Measurements from ENCODE around the gene EIF5A2. TPM values are rescaled to one million over a fixed set of nuclear protein-coding genes. Genes with fewer than 3 reads are reported as not detected.
A peak's percentile ranks its signal among the peaks of the same experiment; 100 is the strongest.

Gene EIF5A2
- total RNA-seq, 4 donors from 2014 or later, result 1.8 to 37.4 (median 3.3) TPM

DNA sequence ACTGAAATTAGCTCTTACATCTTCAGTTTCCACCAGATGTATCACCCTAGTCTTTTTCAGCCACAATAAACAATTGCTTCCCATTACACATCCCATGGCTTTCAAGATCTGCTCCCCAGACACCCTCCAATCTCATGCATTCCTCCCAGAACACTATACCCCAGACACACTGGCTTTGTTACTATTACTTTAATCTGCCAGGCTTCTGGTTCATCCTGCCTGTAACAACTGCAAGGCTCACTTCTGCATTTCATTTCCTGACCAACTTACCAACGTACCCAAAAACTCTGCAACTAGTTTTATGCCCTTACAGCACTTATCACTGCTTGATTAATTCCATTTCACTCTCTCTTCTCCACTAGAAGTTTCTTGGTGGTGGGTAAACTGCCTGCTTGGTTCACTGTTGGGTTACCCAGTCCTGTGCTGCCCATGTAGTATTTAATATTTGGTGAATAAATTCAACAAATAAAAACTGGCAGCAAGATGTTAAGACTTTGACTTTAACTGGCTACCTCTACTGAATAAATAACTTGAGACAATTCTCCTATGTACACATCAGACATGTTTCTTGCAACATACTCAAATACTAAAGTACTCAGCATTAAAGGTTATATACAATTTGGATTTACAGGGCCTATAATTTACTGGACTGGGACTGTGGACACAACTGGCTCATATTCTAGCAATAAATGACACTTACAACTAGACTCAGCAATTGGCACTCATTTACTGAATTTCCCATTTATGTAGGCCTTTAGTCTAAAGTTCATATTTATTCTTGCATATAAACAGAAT lies 41.1 kb downstream of the EIF5A2 start:
- peaks cover 0 to 32% (median 25%) of the 10 kb centered on the region in 4 donors for H3K4me1 ChIP-seq
- in situ Hi-C loops (cut with MboI; ENCODE audit: low pct_ligation_motif_present in 1 of 4, low pct_unique_long_range_greater_than_20kb in 1 of 4, low sequenced_read_pairs in 3 of 4), result no loop called here
- H3K9me3 ChIP-seq, result no peaks in the 10 kb centered on the region
- H3K4me3 ChIP-seq, result no peak overlapping the region
- no peaks in the 10 kb centered on the region for H3K27me3 ChIP-seq
- intact Hi-C loops (cut with DNase I; ENCODE audit: low total_unique reads), result no loop called here
- DNase-seq, result no peak
- H3K27ac ChIP-seq, result peak overlapping the region in 1 of 4 donors; percentile 88
- WGBS, 2 donors (ENCODE audit: low coverage in 1 of 2), result 30 to 60% methylated on average over 1 of the region's 1 CpG
- peaks cover 0 to 30% (median 9%) of the 10 kb centered on the region in 4 donors for H3K36me3 ChIP-seq
- TF ChIP-seq POLR2AphosphoS5 (IDR thresholded peaks at IDR 0.05) (no peak), POLR2A (IDR thresholded peaks at IDR 0.05) (no peak), EP300 (IDR thresholded peaks at IDR 0.05; ENCODE audit: low read depth) (no peak)
- TF ChIP-seq, protein P1, sequence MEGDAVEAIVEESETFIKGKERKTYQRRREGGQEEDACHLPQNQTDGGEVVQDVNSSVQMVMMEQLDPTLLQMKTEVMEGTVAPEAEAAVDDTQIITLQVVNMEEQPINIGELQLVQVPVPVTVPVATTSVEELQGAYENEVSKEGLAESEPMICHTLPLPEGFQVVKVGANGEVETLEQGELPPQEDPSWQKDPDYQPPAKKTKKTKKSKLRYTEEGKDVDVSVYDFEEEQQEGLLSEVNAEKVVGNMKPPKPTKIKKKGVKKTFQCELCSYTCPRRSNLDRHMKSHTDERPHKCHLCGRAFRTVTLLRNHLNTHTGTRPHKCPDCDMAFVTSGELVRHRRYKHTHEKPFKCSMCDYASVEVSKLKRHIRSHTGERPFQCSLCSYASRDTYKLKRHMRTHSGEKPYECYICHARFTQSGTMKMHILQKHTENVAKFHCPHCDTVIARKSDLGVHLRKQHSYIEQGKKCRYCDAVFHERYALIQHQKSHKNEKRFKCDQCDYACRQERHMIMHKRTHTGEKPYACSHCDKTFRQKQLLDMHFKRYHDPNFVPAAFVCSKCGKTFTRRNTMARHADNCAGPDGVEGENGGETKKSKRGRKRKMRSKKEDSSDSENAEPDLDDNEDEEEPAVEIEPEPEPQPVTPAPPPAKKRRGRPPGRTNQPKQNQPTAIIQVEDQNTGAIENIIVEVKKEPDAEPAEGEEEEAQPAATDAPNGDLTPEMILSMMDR (IDR thresholded peaks at IDR 0.05), result no peak

GRCh38 chr3:170866499-170866898 lies 41.9 kb downstream of the EIF5A2 start:
- H3K36me3 ChIP-seq, result peaks cover 0 to 30% (median 9%) of the 10 kb centered on the region in 4 donors
- no peak overlapping the region for H3K27ac ChIP-seq
- TF ChIP-seq EP300 (IDR thresholded peaks at IDR 0.05; ENCODE audit: low read depth), result no peak
- no peak for TF ChIP-seq POLR2AphosphoS5 (IDR thresholded peaks at IDR 0.05)
- no peak for TF ChIP-seq POLR2A (IDR thresholded peaks at IDR 0.05)
- TF ChIP-seq, protein P1 (IDR thresholded peaks at IDR 0.05), result no peak
- H3K27me3 ChIP-seq, result no peaks in the 10 kb centered on the region
- in situ Hi-C loops (cut with MboI; ENCODE audit: low pct_ligation_motif_present in 1 of 4, low pct_unique_long_range_greater_than_20kb in 1 of 4, low sequenced_read_pairs in 3 of 4), result no loop called here
- no peaks in the 10 kb centered on the region for H3K9me3 ChIP-seq
- intact Hi-C loops (cut with DNase I; ENCODE audit: low total_unique reads), result no loop called here
- peaks cover 0 to 32% (median 25%) of the 10 kb centered on the region in 4 donors for H3K4me1 ChIP-seq
- 73 to 83% methylated on average over 3 of the region's 3 CpGs for WGBS, 2 donors (ENCODE audit: low coverage in 1 of 2)
- DNase-seq, result no peak
- no peak overlapping the region for H3K4me3 ChIP-seq

- no peak for DNase-seq
- Histone ChIP-seq H3K27ac (no peak overlapping the region), H3K27me3 (no peaks in the 10 kb centered on the region), H3K9me3 (no peaks in the 10 kb centered on the region), H3K36me3 (peaks cover 0 to 30% (median 9%) of the 10 kb centered on the region in 4 donors), H3K4me1 (peaks cover 0 to 28% (median 23%) of the 10 kb centered on the region in 4 donors), H3K4me3 (no peak overlapping the region)
- no peak for TF ChIP-seq POLR2A (IDR thresholded peaks at IDR 0.05)
- no peak for TF ChIP-seq POLR2AphosphoS5 (IDR thresholded peaks at IDR 0.05)
- TF ChIP-seq EP300 (IDR thresholded peaks at IDR 0.05; ENCODE audit: low read depth), result no peak
- TF ChIP-seq, protein P1 (IDR thresholded peaks at IDR 0.05), result no peak
- intact Hi-C loops (cut with DNase I; ENCODE audit: low total_unique reads), result no loop called here
- in situ Hi-C loops (cut with MboI; ENCODE audit: low pct_ligation_motif_present in 1 of 4, low pct_unique_long_range_greater_than_20kb in 1 of 4, low sequenced_read_pairs in 3 of 4), result no loop called here
- 79 to 90% methylated on average over 6 to 10 of the region's 10 CpGs for WGBS, 2 donors (ENCODE audit: low coverage in 1 of 2)
Measured at GRCh38 chr3:170865209-170866094, 43.0 kb downstream of the EIF5A2 start.

Data from transverse colon (tissue), 4 donors.